SK-N-MC (cell line): ENCODE results near the gene AQP1.

ENCODE experiments used
- EZH2 ChIP-seq: fragments of 200-600 bp; sonication (generic); IDR thresholded peaks from one replicate; pipeline ENCODE4 v1.6.1; 2017; ENCODE audit warnings: antibody characterized with exemption
- FOXP2 ChIP-seq: optimal IDR thresholded peaks from 2 replicates; pipeline ENCODE3; 2011; ENCODE audit warnings: mild to moderate bottlenecking, moderate library complexity; ENCODE audit not compliant: insufficient read depth; ENCODE audit errors: extremely low read length, control extremely low read depth
- POLR2AphosphoS5 ChIP-seq: IDR thresholded peaks from 2 replicates; pipeline ENCODE4 v1.6.1; 2012; ENCODE audit warnings: mild to moderate bottlenecking, low read depth, low read length, borderline replicate concordance

GRCh38 chr7:30915005-30915601 is 3.5 kb downstream of the AQP1 start:
- TF ChIP-seq POLR2AphosphoS5 (no peak), EZH2 (no peak), FOXP2 (no peak)
